Tibial artery (tissue), 4 donors: Measurements from ENCODE around the gene AGR2.

Experiments
- DNase-seq, 2 donors: peaks; one replicate each; pipeline ENCODE4 v3.0.0-alpha.2; 2019
- H3K27ac ChIP-seq, 2 donors: fragments of 200-600 bp; sonication (generic) in 1 of 2; 1 replicate in 1 of 2; 2 replicates in 1 of 2; pipeline ENCODE4 v1.5.1; 2018 to 2019; ENCODE audit warnings: mild to moderate bottlenecking in 1 of 2
- H3K27me3 ChIP-seq, 2 donors: fragments of 200-600 bp; sonication (generic) in 1 of 2; one replicate each; pipeline versions ENCODE4 v1.5.1 to v1.6.0; 2016 to 2019
- H3K36me3 ChIP-seq, 3 donors: fragments of 200-600 bp; sonication (generic) in 2 of 3; one replicate each; pipeline ENCODE4 v1.5.1; 2016 to 2019; ENCODE audit warnings: mild to moderate bottlenecking in 2 of 3
- H3K4me1 ChIP-seq, 4 donors: fragments of 200-600 bp; sonication (generic) in 2 of 4; 1 replicate in 3 of 4; 2 replicates in 1 of 4; pipeline ENCODE4 v1.5.1; 2016 to 2019
- H3K4me3 ChIP-seq, 2 donors: fragments of 200-600 bp; sonication (generic) in 1 of 2; 1 replicate in 1 of 2; 2 replicates in 1 of 2; pipeline ENCODE4 v1.5.1; 2018 to 2019; ENCODE audit warnings: mild to moderate bottlenecking in 2 of 2
- H3K9me3 ChIP-seq, 3 donors: fragments of 200-600 bp; sonication (generic) in 1 of 3; one replicate each; pipeline ENCODE4 v1.5.1; 2016 to 2019
- intact Hi-C: fragments of 100-400 bp; cut with DNase I; formaldehyde crosslinking; loops from one replicate; pipeline ENCODE4 v1.15.0; 2023; ENCODE audit warnings: low total_unique reads
- TF ChIP-seq, protein P1 (sequence below), 2 experiments: fragments of 200-600 bp in 1 of 2; fragments of 450-650 bp in 1 of 2; IDR thresholded peaks; one replicate each; pipeline ENCODE4 v1.5.1; 2017 to 2019; ENCODE audit warnings: antibody characterized with exemption in 2 of 2, mild to moderate bottlenecking in 1 of 2, moderate library complexity in 1 of 2

The AGR2 gene

DNA sequence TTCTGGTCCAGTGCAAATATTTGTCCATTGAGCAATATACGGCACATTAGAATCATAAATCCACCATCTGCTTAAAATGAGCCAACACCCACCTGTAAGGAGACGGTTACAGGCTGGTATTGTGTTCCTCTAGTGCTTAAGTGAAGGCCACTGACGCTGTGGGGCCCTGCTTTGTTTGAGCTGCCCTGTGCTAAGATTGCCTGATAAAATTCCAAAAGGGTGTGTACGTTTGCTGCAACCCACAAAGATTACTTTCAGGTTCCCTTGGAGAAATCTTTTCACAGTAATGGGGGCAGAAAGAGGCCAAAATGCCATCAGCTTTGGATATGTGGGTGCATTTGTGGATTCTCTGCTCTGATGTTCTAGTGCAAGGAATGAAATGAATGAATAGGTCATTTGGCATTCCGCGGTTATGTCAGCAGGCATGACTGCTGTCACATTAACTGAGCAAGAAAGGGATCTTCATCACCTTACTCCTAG is 42.6 kb upstream of the AGR2 start:
- TF ChIP-seq, protein P1, sequence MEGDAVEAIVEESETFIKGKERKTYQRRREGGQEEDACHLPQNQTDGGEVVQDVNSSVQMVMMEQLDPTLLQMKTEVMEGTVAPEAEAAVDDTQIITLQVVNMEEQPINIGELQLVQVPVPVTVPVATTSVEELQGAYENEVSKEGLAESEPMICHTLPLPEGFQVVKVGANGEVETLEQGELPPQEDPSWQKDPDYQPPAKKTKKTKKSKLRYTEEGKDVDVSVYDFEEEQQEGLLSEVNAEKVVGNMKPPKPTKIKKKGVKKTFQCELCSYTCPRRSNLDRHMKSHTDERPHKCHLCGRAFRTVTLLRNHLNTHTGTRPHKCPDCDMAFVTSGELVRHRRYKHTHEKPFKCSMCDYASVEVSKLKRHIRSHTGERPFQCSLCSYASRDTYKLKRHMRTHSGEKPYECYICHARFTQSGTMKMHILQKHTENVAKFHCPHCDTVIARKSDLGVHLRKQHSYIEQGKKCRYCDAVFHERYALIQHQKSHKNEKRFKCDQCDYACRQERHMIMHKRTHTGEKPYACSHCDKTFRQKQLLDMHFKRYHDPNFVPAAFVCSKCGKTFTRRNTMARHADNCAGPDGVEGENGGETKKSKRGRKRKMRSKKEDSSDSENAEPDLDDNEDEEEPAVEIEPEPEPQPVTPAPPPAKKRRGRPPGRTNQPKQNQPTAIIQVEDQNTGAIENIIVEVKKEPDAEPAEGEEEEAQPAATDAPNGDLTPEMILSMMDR (IDR thresholded peaks at IDR 0.05) = no peak
- intact Hi-C loops = no loop called here
- Histone ChIP-seq H3K27me3 (no peaks in the 10 kb centered on the region), H3K4me3 (no peak overlapping the region), H3K27ac (no peak overlapping the region), H3K36me3 (no peaks in the 10 kb centered on the region), H3K9me3 (no peaks in the 10 kb centered on the region), H3K4me1 (no peaks in the 10 kb centered on the region)
- no peak for DNase-seq

DNA sequence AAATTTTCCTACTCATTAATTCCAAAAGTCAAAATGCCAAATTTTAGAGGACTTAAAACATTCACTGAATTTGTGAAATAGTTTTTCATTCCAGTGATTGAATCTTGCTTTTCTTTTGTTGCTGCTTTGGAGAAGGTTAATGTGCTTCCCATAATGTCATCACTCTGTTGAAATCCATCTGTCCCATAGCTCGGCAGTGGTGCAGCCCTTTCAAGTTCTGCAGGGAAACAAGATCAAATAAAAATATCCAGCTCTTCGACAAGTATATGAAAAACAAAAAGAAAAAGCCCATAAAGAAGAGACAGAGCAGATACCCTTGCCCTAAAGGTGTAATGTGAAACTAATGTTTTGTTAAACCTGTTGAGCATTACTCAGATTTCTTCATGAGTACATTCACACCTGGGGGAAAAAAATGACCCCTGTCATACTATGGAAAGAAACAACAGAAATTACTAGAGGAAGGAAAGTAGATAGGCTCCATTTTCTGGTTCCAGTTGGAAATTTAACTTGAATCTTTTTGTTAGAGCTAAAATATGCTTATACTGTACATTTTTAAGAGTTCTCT is 41.9 kb upstream of the AGR2 start:
- Histone ChIP-seq H3K9me3 (no peaks in the 10 kb centered on the region), H3K4me1 (no peaks in the 10 kb centered on the region), H3K27ac (no peak overlapping the region), H3K36me3 (no peaks in the 10 kb centered on the region), H3K4me3 (no peak overlapping the region), H3K27me3 (no peaks in the 10 kb centered on the region)
- no peak for DNase-seq
- intact Hi-C loops = no loop called here
- TF ChIP-seq, protein P1 (IDR thresholded peaks at IDR 0.05) = no peak

DNA sequence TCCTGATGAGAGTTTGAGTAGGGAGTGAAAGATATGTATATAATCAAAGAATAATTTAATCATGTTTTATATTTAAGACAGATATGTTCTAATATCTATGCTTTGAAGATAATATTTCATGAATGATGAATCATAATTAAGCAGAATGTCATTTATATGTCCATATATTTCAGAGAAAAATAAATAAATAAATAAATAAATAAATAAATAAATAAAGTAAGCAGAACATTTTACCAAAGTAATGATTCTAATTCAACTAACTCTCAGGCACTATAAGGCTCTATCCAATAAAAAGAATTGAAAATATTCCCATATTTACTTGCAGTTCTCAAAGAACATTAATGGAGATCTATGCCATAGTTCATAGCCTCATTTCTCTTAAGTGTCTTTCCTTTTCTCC is 40.9 kb upstream of the AGR2 start:
- no peak for DNase-seq
- Histone ChIP-seq H3K4me1 (no peaks in the 10 kb centered on the region), H3K36me3 (no peaks in the 10 kb centered on the region), H3K27me3 (no peaks in the 10 kb centered on the region), H3K9me3 (no peaks in the 10 kb centered on the region), H3K27ac (no peak overlapping the region), H3K4me3 (no peak overlapping the region)
- TF ChIP-seq, protein P1 (IDR thresholded peaks at IDR 0.05) = no peak
- intact Hi-C loops = no loop called here

DNA sequence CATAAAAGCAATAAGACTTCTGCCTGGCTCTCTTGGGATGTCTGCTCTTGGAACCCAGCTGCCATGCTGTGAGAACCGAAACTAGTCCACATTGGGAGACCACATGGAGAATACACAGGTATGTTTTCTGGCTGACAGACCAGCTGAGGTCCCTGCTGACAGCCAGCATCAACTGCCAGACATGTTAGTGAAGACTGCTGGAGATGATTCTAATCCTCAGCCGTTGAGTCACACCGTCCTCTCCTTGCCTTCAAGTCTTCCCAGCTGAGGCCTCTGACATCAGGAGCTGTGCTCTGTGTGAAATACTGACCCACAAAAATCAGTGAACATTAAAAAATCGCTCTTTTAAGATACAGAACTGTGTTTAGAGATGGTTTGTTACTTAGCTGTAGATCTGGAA is 36.9 kb upstream of the AGR2 start:
- Histone ChIP-seq H3K36me3 (no peaks in the 10 kb centered on the region), H3K27me3 (no peaks in the 10 kb centered on the region), H3K9me3 (no peaks in the 10 kb centered on the region), H3K4me3 (no peak overlapping the region), H3K4me1 (no peaks in the 10 kb centered on the region), H3K27ac (no peak overlapping the region)
- TF ChIP-seq, protein P1 (IDR thresholded peaks at IDR 0.05) = no peak
- intact Hi-C loops = no loop called here
- DNase-seq = no peak

DNA sequence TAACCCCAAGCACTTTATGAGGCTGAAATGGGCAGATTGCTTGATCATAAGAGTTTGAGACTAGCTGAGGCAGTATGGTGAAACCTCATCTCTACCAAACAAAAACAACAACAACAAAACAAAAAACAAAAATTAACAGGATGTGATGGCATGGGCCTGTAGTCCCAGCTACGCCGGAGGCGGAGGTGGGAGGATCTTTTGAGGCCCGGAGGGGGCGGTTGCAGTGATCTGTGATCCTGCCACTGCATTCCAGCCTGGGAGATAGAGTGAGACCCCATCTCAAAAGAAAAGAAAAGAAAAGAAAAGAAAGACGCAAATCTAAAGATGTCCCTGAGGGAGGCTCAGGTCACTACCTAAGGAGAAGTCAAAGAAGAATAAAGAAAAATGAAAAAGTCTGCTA is 35.3 kb upstream of the AGR2 start:
- TF ChIP-seq, protein P1 (IDR thresholded peaks at IDR 0.05) = no peak
- no peak overlapping the region for H3K27ac ChIP-seq
- no peak for DNase-seq
- no peaks in the 10 kb centered on the region for H3K36me3 ChIP-seq
- no peaks in the 10 kb centered on the region for H3K27me3 ChIP-seq
- H3K4me3 ChIP-seq = no peak overlapping the region
- H3K4me1 ChIP-seq = no peaks in the 10 kb centered on the region
- H3K9me3 ChIP-seq = no peaks in the 10 kb centered on the region
- intact Hi-C loops = no loop called here

DNA sequence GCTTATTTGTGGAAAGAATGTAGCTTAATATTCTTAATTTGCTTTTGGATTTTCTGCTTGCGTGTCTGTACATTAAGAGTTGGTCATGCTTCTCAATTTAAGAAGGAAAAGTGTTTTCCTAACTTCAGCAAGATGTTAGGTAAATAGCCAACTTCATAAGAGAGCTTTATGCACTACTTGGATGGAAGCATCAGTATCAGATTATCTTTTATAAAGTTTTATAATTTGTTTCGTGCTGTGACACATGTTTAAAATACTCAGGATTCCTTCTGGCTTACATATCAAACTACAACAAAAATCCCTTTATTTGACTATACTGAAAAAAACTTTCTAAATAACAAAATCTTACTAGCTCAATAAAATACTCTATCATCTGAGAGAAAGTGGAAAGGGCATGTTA is 34.8 kb upstream of the AGR2 start:
- Histone ChIP-seq H3K36me3 (no peaks in the 10 kb centered on the region), H3K4me3 (no peak overlapping the region), H3K27me3 (no peaks in the 10 kb centered on the region), H3K9me3 (no peaks in the 10 kb centered on the region), H3K27ac (no peak overlapping the region), H3K4me1 (no peaks in the 10 kb centered on the region)
- TF ChIP-seq, protein P1 (IDR thresholded peaks at IDR 0.05) = no peak
- DNase-seq = no peak
- intact Hi-C loops = no loop called here
